Ovary (tissue), 3 donors: ENCODE data around the gene IL11RA.

Experiments used
- CTCF ChIP-seq, 3 donors: fragments of 450-650 bp in 2 of 3; fragments of 200-600 bp in 1 of 3; IDR thresholded peaks; one replicate each; pipeline versions ENCODE4 v1.5.1 to v1.8.0; 2016 to 2022; ENCODE audit warnings: antibody characterized with exemption in 3 of 3, mild to moderate bottlenecking in 1 of 3
- POLR2A ChIP-seq: fragments of 450-650 bp; IDR thresholded peaks from one replicate; pipeline ENCODE4 v1.6.1; 2017; ENCODE audit warnings: antibody characterized with exemption, mild to moderate bottlenecking, moderate library complexity
- donor health status: DM: no; HTN: no; CAD: no.

- TF ChIP-seq CTCF (IDR thresholded peaks at IDR 0.05) (no peak), POLR2A (no peak)
These were observed 57.4 kb downstream of the IL11RA start for GRCh38 chr9:34709196-34709978.
